OCI-LY3 (cell line): Measurements from ENCODE around the gene PTGDR.

Source experiments
- H2AFZ ChIP-seq: fragments of 200-600, 300-600 bp; shearing (Covaris generic); 2 replicates; pipeline ENCODE4 v1.6.0; 2014; ENCODE audit warnings: antibody characterized with exemption, low read depth, low read length
- H3K27ac ChIP-seq: fragments of 200-600, 300-600 bp; sonication (generic); 2 replicates; pipeline ENCODE4 v1.5.1; 2014; ENCODE audit warnings: mild to moderate bottlenecking, low read length, moderate library complexity, mixed read lengths
- H3K27me3 ChIP-seq: fragments of 200-600, 300-600 bp; sonication (generic); 2 replicates; pipeline ENCODE4 v1.6.1; 2014; ENCODE audit warnings: low read depth, low read length, mixed read lengths
- H3K36me3 ChIP-seq: fragments of 200-600, 300-600 bp; sonication (generic); replicated peaks from 2 replicates; pipeline ENCODE3; 2014; ENCODE audit warnings: low read depth, low read length, mixed read lengths
- H3K4me1 ChIP-seq: fragments of 300-600, 200-600 bp; sonication (generic); 2 replicates; pipeline ENCODE4 v1.6.1; 2014; ENCODE audit warnings: low read length, mixed read lengths
- H3K4me2 ChIP-seq: fragments of 200-600, 300-600 bp; sonication (generic); 2 replicates; pipeline ENCODE4 v1.6.1; 2014; ENCODE audit warnings: low read length, mixed read lengths
- H3K4me3 ChIP-seq: fragments of 300-600, 200-600 bp; sonication (generic); 2 replicates; pipeline ENCODE4 v1.5.1; 2014; ENCODE audit warnings: antibody characterized with exemption, mild to moderate bottlenecking, low read length, moderate library complexity
- H3K79me2 ChIP-seq: fragments of 300-600, 200-600 bp; shearing (Covaris generic); 2 replicates; pipeline ENCODE4 v1.6.1; 2014; ENCODE audit warnings: mild to moderate bottlenecking, low read length, mixed read lengths
- H3K9ac ChIP-seq: fragments of 300-600, 200-600 bp; shearing (Covaris generic); 2 replicates; pipeline ENCODE4 v1.6.0; 2014; ENCODE audit warnings: mild to moderate bottlenecking, low read length, moderate library complexity
- H3K9me3 ChIP-seq: fragments of 200-600, 300-600 bp; shearing (Covaris generic); 2 replicates; pipeline ENCODE4 v1.6.1; 2014; ENCODE audit warnings: low read length, mixed read lengths; ENCODE audit not compliant: insufficient read depth
- H4K20me1 ChIP-seq: fragments of 200-600, 300-600 bp; sonication (generic); 2 replicates; pipeline ENCODE4 v1.6.1; 2016; ENCODE audit warnings: low read length, mixed read lengths; ENCODE audit not compliant: insufficient read depth
- EZH2phosphoT487 ChIP-seq: fragments of 200-600 bp; shearing (Covaris generic); IDR thresholded peaks from 2 replicates; pipeline ENCODE4 v1.6.1; 2018; ENCODE audit warnings: antibody characterized with exemption, mixed run types, low read depth
- TF ChIP-seq, protein P1 (sequence below): fragments of 200-600, 300-600 bp; sonication (generic); IDR thresholded peaks from 2 replicates; pipeline ENCODE4 v1.5.1; 2014; ENCODE audit warnings: antibody characterized with exemption, low read length, low read depth

PTGDR gene

DNA sequence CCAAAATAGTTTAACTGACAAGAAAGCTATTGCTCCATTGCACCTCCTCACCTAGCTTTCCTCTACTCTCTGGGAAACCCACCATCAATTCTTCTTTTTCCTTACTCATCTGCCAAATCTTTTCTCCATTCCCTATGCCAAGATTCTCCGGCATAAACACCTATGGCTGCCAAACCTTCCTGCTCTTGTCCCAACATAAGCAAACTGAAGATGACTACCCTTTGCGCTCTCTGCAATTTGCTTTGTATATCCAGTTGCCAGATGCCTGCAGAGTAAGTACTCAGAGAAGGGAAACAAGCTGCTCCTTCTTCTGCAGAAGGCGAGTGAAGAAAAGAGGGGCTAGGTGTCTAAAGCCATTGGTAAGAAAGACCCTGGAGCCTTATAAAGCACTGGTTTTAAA is 58.1 kb downstream of the PTGDR start:
- peaks cover 12% of the 10 kb centered on the region; the same call in 1 of the 2 replicates for H3K9me3 ChIP-seq
- H2AFZ ChIP-seq = no peak overlapping the region
- peak overlapping the region; percentile 33 for H3K4me2 ChIP-seq
- H4K20me1 ChIP-seq = peaks cover 9% of the 10 kb centered on the region
- no peaks in the 10 kb centered on the region for H3K79me2 ChIP-seq
- peaks cover 72% of the 10 kb centered on the region for H3K27me3 ChIP-seq
- H3K4me1 ChIP-seq = peaks cover 45% of the 10 kb centered on the region
- H3K36me3 ChIP-seq = peaks cover 3% of the 10 kb centered on the region
- no peak overlapping the region for H3K9ac ChIP-seq
- no peak for TF ChIP-seq EZH2phosphoT487
- TF ChIP-seq, protein P1, sequence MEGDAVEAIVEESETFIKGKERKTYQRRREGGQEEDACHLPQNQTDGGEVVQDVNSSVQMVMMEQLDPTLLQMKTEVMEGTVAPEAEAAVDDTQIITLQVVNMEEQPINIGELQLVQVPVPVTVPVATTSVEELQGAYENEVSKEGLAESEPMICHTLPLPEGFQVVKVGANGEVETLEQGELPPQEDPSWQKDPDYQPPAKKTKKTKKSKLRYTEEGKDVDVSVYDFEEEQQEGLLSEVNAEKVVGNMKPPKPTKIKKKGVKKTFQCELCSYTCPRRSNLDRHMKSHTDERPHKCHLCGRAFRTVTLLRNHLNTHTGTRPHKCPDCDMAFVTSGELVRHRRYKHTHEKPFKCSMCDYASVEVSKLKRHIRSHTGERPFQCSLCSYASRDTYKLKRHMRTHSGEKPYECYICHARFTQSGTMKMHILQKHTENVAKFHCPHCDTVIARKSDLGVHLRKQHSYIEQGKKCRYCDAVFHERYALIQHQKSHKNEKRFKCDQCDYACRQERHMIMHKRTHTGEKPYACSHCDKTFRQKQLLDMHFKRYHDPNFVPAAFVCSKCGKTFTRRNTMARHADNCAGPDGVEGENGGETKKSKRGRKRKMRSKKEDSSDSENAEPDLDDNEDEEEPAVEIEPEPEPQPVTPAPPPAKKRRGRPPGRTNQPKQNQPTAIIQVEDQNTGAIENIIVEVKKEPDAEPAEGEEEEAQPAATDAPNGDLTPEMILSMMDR = no peak
- H3K27ac ChIP-seq = peak overlapping the region; percentile 22; the same call in 1 of the 2 replicates
- H3K4me3 ChIP-seq = 0 out of 2 replicates have a peak overlapping the region, but pooled peaks have one; percentile 4
